Trophoblast cell (in vitro differentiated cells and primary cell): Measurements from ENCODE around the gene RBFOX1.

Experiments used
- DNase-seq, 2 donors: peaks; one replicate each; pipeline ENCODE4 v3.0.0-alpha.2; 2016
- H2AFZ ChIP-seq: 2 replicates; pipeline ENCODE4 v1.6.1; 2013; ENCODE audit warnings: low read length, moderate library complexity, mild to moderate bottlenecking; ENCODE audit not compliant: insufficient read depth, poor library complexity
- H2AK5ac ChIP-seq: 2 replicates; pipeline ENCODE4 v1.6.1; 2013; ENCODE audit warnings: mild to moderate bottlenecking, low read length
- H2BK120ac ChIP-seq: 2 replicates; pipeline ENCODE4 v1.6.1; 2013; ENCODE audit warnings: low read length, mild to moderate bottlenecking, moderate library complexity; ENCODE audit not compliant: insufficient read depth, poor library complexity
- H2BK12ac ChIP-seq: 2 replicates; pipeline ENCODE4 v1.6.1; 2013; ENCODE audit warnings: mild to moderate bottlenecking, low read length, moderate library complexity
- H2BK5ac ChIP-seq: 2 replicates; pipeline ENCODE4 v1.6.1; 2013; ENCODE audit warnings: low read length, low read depth, moderate library complexity, mild to moderate bottlenecking; ENCODE audit not compliant: poor library complexity
- H3K14ac ChIP-seq: 2 replicates; pipeline ENCODE4 v1.6.1; 2013; ENCODE audit warnings: mild to moderate bottlenecking, low read length
- H3K18ac ChIP-seq: 2 replicates; pipeline ENCODE4 v1.6.1; 2013; ENCODE audit warnings: mild to moderate bottlenecking, low read length
- H3K23ac ChIP-seq: 2 replicates; pipeline ENCODE4 v1.6.1; 2013; ENCODE audit warnings: low read length
- H3K27ac ChIP-seq: 2 replicates; pipeline ENCODE4 v1.5.1; 2013; ENCODE audit warnings: low read depth, mild to moderate bottlenecking, inconsistent platforms, low read length, moderate library complexity
- H3K27me3 ChIP-seq: 2 replicates; pipeline ENCODE4 v1.6.1; 2013; ENCODE audit warnings: inconsistent platforms, mild to moderate bottlenecking, low read length, moderate library complexity; ENCODE audit not compliant: insufficient read depth
- H3K36me3 ChIP-seq, 2 experiments: 1 replicate in 1 of 2; 2 replicates in 1 of 2; pipeline ENCODE4 v1.6.1; 2013; ENCODE audit warnings: low read length in 2 of 2, mild to moderate bottlenecking in 2 of 2, moderate library complexity in 1 of 2; ENCODE audit not compliant: insufficient read depth in 2 of 2, control insufficient read depth in 1 of 2
- H3K4ac ChIP-seq: 2 replicates; pipeline ENCODE4 v1.6.1; 2013; ENCODE audit warnings: low read depth, mild to moderate bottlenecking, low read length, moderate library complexity
- H3K4me1 ChIP-seq, 2 experiments: 1 replicate in 1 of 2; 2 replicates in 1 of 2; pipeline ENCODE4 v1.6.1; 2013; ENCODE audit warnings: low read length in 2 of 2, mild to moderate bottlenecking in 2 of 2, moderate library complexity in 1 of 2; ENCODE audit not compliant: insufficient read depth in 2 of 2, control insufficient read depth in 1 of 2
- H3K4me2 ChIP-seq: 2 replicates; pipeline ENCODE4 v1.6.1; 2013; ENCODE audit warnings: inconsistent platforms, mild to moderate bottlenecking, low read length, moderate library complexity
- H3K4me3 ChIP-seq: 2 replicates; pipeline ENCODE4 v1.5.1; 2013; ENCODE audit warnings: mild to moderate bottlenecking, low read depth, low read length, inconsistent platforms
- H3K79me1 ChIP-seq: one replicate; pipeline ENCODE4 v1.6.1; 2013; ENCODE audit warnings: low read length
- H3K79me2 ChIP-seq: 2 replicates; pipeline ENCODE4 v1.6.1; 2013; ENCODE audit warnings: low read length, mild to moderate bottlenecking; ENCODE audit not compliant: control insufficient read depth, insufficient read depth, poor library complexity
- H3K9ac ChIP-seq: 2 replicates; pipeline ENCODE4 v1.6.1; 2013; ENCODE audit warnings: mild to moderate bottlenecking, low read length
- H3K9me3 ChIP-seq: 2 replicates; pipeline ENCODE4 v1.6.1; 2013; ENCODE audit warnings: low read depth, mild to moderate bottlenecking, control low read depth, inconsistent platforms, low read length; ENCODE audit not compliant: insufficient read depth
- H4K12ac ChIP-seq: 2 replicates; pipeline ENCODE4 v1.6.1; 2013; ENCODE audit warnings: low read depth, mild to moderate bottlenecking, low read length, moderate library complexity
- H4K8ac ChIP-seq: 2 replicates; pipeline ENCODE4 v1.6.1; 2013; ENCODE audit warnings: low read depth, mild to moderate bottlenecking, low read length, moderate library complexity
- H4K91ac ChIP-seq: one replicate; pipeline ENCODE4 v1.6.1; 2013; ENCODE audit warnings: low read depth, mild to moderate bottlenecking, low read length, moderate library complexity
- WGBS: extraction: QIAGEN DNeasy Blood & Tissue Kit; methylation state at CpG from one replicate; pipeline ENCODE4 v1.1.7; 2013; ENCODE audit warnings: missing lambda C conversion rate; ENCODE audit not compliant: insufficient read length, insufficient coverage; ENCODE audit errors: extremely low coverage; 5-methylcytosine and 5-hydroxymethylcytosine counted together

The RBFOX1 gene

DNA sequence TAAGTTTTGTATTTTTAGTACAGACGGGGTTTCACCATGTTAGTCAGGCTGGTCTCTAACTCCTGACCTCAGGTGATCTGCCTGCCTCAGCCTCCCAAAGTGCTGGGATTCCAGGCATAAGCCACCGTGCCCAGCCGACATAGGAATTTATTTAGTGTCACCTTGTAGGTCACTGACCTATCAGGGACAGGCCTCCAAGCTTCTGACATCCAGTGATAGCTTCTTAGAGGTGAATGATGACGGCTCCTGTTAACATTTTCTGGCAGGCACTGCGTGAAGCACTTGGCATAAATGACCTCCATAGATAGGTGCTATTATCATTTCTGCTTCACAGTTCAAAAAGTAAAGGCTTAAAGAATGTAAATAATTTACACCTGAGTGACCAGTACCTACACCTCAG is 71.6 kb downstream of the RBFOX1 start:
- no peak overlapping the region for H2BK12ac ChIP-seq
- no peak overlapping the region for H4K91ac ChIP-seq
- no peak overlapping the region for H3K14ac ChIP-seq

DNA sequence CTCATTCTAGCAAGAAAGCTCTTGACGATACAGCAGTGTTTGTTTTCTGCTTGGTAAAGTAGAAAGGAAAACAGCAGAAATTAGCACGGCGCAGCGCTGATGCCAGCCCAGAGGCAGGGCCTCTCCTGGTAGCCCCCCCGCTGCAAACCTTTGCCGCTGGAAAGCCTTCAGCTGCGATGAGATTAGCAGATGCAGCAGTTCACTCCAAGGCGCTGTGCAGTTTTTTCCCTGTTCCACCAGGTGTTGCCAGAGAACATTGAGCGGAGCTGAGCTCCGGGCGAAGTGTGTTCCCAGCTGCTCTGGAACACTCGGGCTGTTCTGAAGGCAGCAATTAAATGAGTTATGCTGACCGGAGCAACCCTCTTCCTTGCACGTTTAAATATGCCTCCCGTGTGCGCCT is 72.5 kb downstream of the RBFOX1 start:
- no peak overlapping the region for H3K9ac ChIP-seq
- no peak overlapping the region for H2AK5ac ChIP-seq
- no peaks in the 10 kb centered on the region for H3K79me2 ChIP-seq
- H3K14ac ChIP-seq = no peak overlapping the region
- H3K4me1 ChIP-seq = no peaks in the 10 kb centered on the region
- no peak overlapping the region for H3K18ac ChIP-seq
- no peaks in the 10 kb centered on the region for H3K27me3 ChIP-seq
- H4K91ac ChIP-seq = no peak overlapping the region
- DNase-seq = no peak
- no peak overlapping the region for H4K12ac ChIP-seq
- no peak overlapping the region for H2BK12ac ChIP-seq
- H3K4me2 ChIP-seq = no peak overlapping the region
- H3K4ac ChIP-seq = no peak overlapping the region
- H3K79me1 ChIP-seq = no peaks in the 10 kb centered on the region
- no peak overlapping the region for H3K23ac ChIP-seq
- no peak overlapping the region for H2BK5ac ChIP-seq
- H3K4me3 ChIP-seq = no peak overlapping the region
- no CpG with 5 or more reads among the region's 16 CpGs for WGBS
- H3K9me3 ChIP-seq = no peaks in the 10 kb centered on the region
- H3K36me3 ChIP-seq = no peaks in the 10 kb centered on the region
- H2AFZ ChIP-seq = no peak overlapping the region
- H3K27ac ChIP-seq = no peak overlapping the region
- H4K8ac ChIP-seq = no peak overlapping the region
- no peak overlapping the region for H2BK120ac ChIP-seq

More for the DNA sequence above, 71.6 kb downstream of the RBFOX1 start:
- H3K4me1 ChIP-seq = no peaks in the 10 kb centered on the region
- no peak overlapping the region for H2AFZ ChIP-seq
- H3K9ac ChIP-seq = no peak overlapping the region
- H3K27ac ChIP-seq = no peak overlapping the region
- H3K4ac ChIP-seq = no peak overlapping the region
- no peak overlapping the region for H2AK5ac ChIP-seq
- DNase-seq = no peak
- no CpG with 5 or more reads among the region's 5 CpGs for WGBS
- H3K9me3 ChIP-seq = no peaks in the 10 kb centered on the region
- no peaks in the 10 kb centered on the region for H3K27me3 ChIP-seq
- H4K8ac ChIP-seq = no peak overlapping the region
- H2BK5ac ChIP-seq = no peak overlapping the region
- no peaks in the 10 kb centered on the region for H3K36me3 ChIP-seq
- H3K4me2 ChIP-seq = no peak overlapping the region
- no peaks in the 10 kb centered on the region for H3K79me1 ChIP-seq
- H3K18ac ChIP-seq = no peak overlapping the region
- no peak overlapping the region for H4K12ac ChIP-seq
- no peak overlapping the region for H2BK120ac ChIP-seq
- no peak overlapping the region for H3K23ac ChIP-seq
- no peak overlapping the region for H3K4me3 ChIP-seq
- H3K79me2 ChIP-seq = no peaks in the 10 kb centered on the region

DNA sequence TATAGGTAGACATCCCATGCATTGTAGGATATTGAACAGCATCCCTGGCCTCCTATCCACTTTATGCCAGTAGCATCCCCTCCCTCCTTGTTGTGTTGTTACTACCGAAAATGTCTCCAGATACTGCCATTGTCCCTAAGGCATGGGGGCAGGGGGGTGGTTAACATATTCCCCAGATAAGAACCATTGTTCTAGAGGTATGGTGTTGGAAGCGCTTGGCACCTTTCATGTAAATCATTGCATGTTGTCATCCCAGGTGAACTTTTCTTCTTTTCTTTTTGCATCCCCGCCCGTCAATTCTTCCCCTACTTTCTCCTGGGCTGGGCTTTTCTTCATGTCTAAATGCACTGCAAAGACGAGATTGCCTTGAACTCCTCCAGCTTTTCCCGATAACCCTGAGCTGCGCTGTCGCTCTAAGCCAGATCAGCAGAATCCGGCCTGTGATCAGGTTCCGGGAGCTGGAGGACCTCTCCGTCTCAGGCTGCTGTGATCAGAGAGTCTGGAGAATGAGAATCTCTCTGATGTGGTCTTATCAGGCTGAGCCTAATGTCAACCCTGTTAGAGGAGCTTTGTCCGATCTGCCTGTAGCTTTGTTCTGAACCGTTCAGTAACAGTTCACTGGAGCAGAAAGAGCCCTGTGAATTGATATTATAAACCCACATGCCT is 76.2 kb downstream of the RBFOX1 start:
- no peaks in the 10 kb centered on the region for H3K36me3 ChIP-seq
- H3K23ac ChIP-seq = no peak overlapping the region
- no peaks in the 10 kb centered on the region for H3K9me3 ChIP-seq
- H2BK5ac ChIP-seq = no peak overlapping the region
- H2BK120ac ChIP-seq = no peak overlapping the region
- H2BK12ac ChIP-seq = no peak overlapping the region
- H3K14ac ChIP-seq = no peak overlapping the region
- H2AK5ac ChIP-seq = no peak overlapping the region
- no peak for DNase-seq
- H3K18ac ChIP-seq = no peak overlapping the region
- no peak overlapping the region for H4K12ac ChIP-seq
- no peaks in the 10 kb centered on the region for H3K79me1 ChIP-seq
- H3K4me3 ChIP-seq = no peak overlapping the region
- H4K91ac ChIP-seq = no peak overlapping the region
- H3K4ac ChIP-seq = no peak overlapping the region
- no peak overlapping the region for H3K4me2 ChIP-seq
- no peaks in the 10 kb centered on the region for H3K27me3 ChIP-seq
- no peaks in the 10 kb centered on the region for H3K79me2 ChIP-seq
- H3K27ac ChIP-seq = no peak overlapping the region
- no CpG with 5 or more reads among the region's 13 CpGs for whole genome bisulfite sequencing
- no peak overlapping the region for H3K9ac ChIP-seq
- no peaks in the 10 kb centered on the region for H3K4me1 ChIP-seq
- no peak overlapping the region for H2AFZ ChIP-seq
- H4K8ac ChIP-seq = no peak overlapping the region

DNA sequence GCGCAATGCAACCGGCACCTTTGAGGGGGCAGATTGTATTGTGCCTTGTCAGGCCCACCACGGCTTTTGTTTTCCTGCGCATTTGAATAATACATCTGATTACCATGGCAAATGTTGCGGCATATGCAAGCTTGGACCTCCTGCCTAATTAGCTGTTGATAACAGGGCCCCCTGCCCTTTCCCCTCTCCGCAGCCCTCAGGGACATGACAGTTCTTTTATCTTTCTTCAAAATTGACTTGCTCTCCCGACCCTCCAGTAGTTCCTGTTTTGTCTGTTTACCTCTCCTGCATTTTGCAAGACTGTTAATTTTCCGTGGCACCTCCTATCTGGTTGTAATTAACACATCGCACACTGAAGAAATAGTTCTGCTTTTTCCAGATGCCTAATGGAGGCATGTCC is 86.8 kb downstream of the RBFOX1 start:
- WGBS = no CpG with 5 or more reads among the region's 9 CpGs
- no peak overlapping the region for H3K23ac ChIP-seq
- no peak overlapping the region for H2AFZ ChIP-seq
- no peak overlapping the region for H3K4me2 ChIP-seq
- H3K4me3 ChIP-seq = no peak overlapping the region
- H4K12ac ChIP-seq = no peak overlapping the region
- no peaks in the 10 kb centered on the region for H3K4me1 ChIP-seq
- H3K79me2 ChIP-seq = no peaks in the 10 kb centered on the region
- no peak overlapping the region for H3K9ac ChIP-seq
- no peak overlapping the region for H3K14ac ChIP-seq
- no peak overlapping the region for H3K4ac ChIP-seq
- H3K18ac ChIP-seq = no peak overlapping the region
- no peak overlapping the region for H3K27ac ChIP-seq
- H2BK12ac ChIP-seq = no peak overlapping the region
- H2BK5ac ChIP-seq = no peak overlapping the region
- H3K27me3 ChIP-seq = no peaks in the 10 kb centered on the region
- no peaks in the 10 kb centered on the region for H3K36me3 ChIP-seq
- DNase-seq = no peak
- no peak overlapping the region for H2AK5ac ChIP-seq
- H2BK120ac ChIP-seq = no peak overlapping the region
- no peaks in the 10 kb centered on the region for H3K79me1 ChIP-seq
- H3K9me3 ChIP-seq = no peaks in the 10 kb centered on the region
- no peak overlapping the region for H4K8ac ChIP-seq
- no peak overlapping the region for H4K91ac ChIP-seq
